HepG2 (cell line): ENCODE results near the gene CDKN2C. TPM values are rescaled to one million over a fixed set of nuclear protein-coding genes. Genes with fewer than 3 reads are reported as not detected.
A peak's percentile ranks its signal among the peaks of the same experiment; 100 is the strongest.

Experiments
- ELF3 ChIP-seq: IDR thresholded peaks from 2 replicates; pipeline ENCODE4 v1.6.1; 2016; ENCODE audit warnings: missing genetic modification reagents, missing compliant biosample characterization
- NR2F1 ChIP-seq, 2 experiments: fragments of 450-650 bp in 1 of 2; formaldehyde crosslinking in 1 of 2; IDR thresholded peaks; 2 replicates each; pipeline versions ENCODE4 v1.5.0 to v1.6.1; 2016 to 2020; ENCODE audit warnings: mild to moderate bottlenecking in 1 of 2, missing compliant biosample characterization in 1 of 2, missing genetic modification reagents in 1 of 2, moderate library complexity in 1 of 2
- RBM22 ChIP-seq: fragments of 200-400 bp; formaldehyde crosslinking; optimal IDR thresholded peaks from 2 replicates; pipeline ENCODE3; 2017; ENCODE audit warnings: mild to moderate bottlenecking, low read length, moderate library complexity
- SALL1 ChIP-seq: sonication (generic); formaldehyde crosslinking; IDR thresholded peaks from 2 replicates; pipeline ENCODE4 v1.8.0; 2022; ENCODE audit warnings: mild to moderate bottlenecking, missing genetic modification reagents
- SKI ChIP-seq: fragments of 450-650 bp; IDR thresholded peaks from one replicate; pipeline ENCODE4 v1.6.1; 2018; ENCODE audit warnings: mild to moderate bottlenecking; ENCODE audit not compliant: partially characterized antibody
- THRA ChIP-seq: sonication (generic); formaldehyde crosslinking; IDR thresholded peaks from 2 replicates; pipeline ENCODE4 v1.4.0; 2020; ENCODE audit warnings: missing genetic modification reagents, borderline replicate concordance
- WIZ ChIP-seq: sonication (generic); formaldehyde crosslinking; IDR thresholded peaks from 2 replicates; pipeline ENCODE4 v1.5.1; 2020; ENCODE audit warnings: mild to moderate bottlenecking, missing genetic modification reagents
- ZBTB34 ChIP-seq: sonication (generic); formaldehyde crosslinking; IDR thresholded peaks from 2 replicates; pipeline ENCODE4 v1.8.0; 2022; ENCODE audit warnings: mild to moderate bottlenecking, missing genetic modification reagents
- ZNF263 ChIP-seq: sonication (generic); formaldehyde crosslinking; IDR thresholded peaks from 2 replicates; pipeline ENCODE4 v1.4.0; 2020; ENCODE audit warnings: missing genetic modification reagents
- ZNF3 ChIP-seq: IDR thresholded peaks from 2 replicates; pipeline ENCODE4 v1.7.0; 2017; ENCODE audit warnings: inconsistent platforms
- ZNF337 ChIP-seq: sonication (generic); formaldehyde crosslinking; IDR thresholded peaks from 2 replicates; pipeline ENCODE4 v1.5.1; 2020; ENCODE audit warnings: missing genetic modification reagents, low read depth, mild to moderate bottlenecking, borderline replicate concordance
- ZNF543 ChIP-seq: sonication (generic); formaldehyde crosslinking; IDR thresholded peaks from 2 replicates; pipeline ENCODE4 v1.4.0; 2020; ENCODE audit warnings: mild to moderate bottlenecking, missing genetic modification reagents
- ZSCAN30 ChIP-seq: sonication (generic); formaldehyde crosslinking; IDR thresholded peaks from 2 replicates; pipeline ENCODE4 v1.5.0; 2020; ENCODE audit warnings: mild to moderate bottlenecking, missing genetic modification reagents
- polyA plus RNA-seq, 8 experiments: library from polyadenylated mRNA; depleted of rRNA in 3 of 8; stranded (reverse) in 7 of 8; unstranded in 1 of 8; fragments of >200 nt; fragmentation: Illumina TruSeq in 4 of 8; extraction: Trizol in 4 of 8; gene quantifications; 2 replicates each; pipeline versions ENCODE4 v1.2.1 to v1.2.3, GENCODE V29; 2011 to 2016; ENCODE audit warnings: low read depth in 4 of 8, missing spikeins in 1 of 8, mixed read lengths in 1 of 8; ENCODE audit not compliant: insufficient read depth in 1 of 8
- total RNA-seq, 5 experiments: library from RNA; depleted of rRNA; stranded (reverse); fragments of >200 nt; fragmentation: Illumina TruSeq; extraction: Trizol; gene quantifications; 2 replicates each; pipeline ENCODE4 v1.2.3, GENCODE V29; 2016; ENCODE audit warnings: low read depth in 1 of 5

Gene CDKN2C
- total and polyA plus RNA-seq, 2 of the 13 experiments (the other 11 are each of a cell fraction or from before 2014, with no cell fraction given): 7.8 to 13.7 TPM

- TF ChIP-seq ZBTB34 (CRISPR knock-in tag): 0 out of 2 replicates have a peak, but pooled peaks have one; percentile 36
- TF ChIP-seq WIZ (CRISPR knock-in tag): no peak
- no peak for TF ChIP-seq ZSCAN30 (CRISPR knock-in tag)
- TF ChIP-seq SKI: peak; percentile 30
- no peak for TF ChIP-seq ZNF337 (CRISPR knock-in tag)
- no peak for TF ChIP-seq RBM22
- peak; percentile 97 for TF ChIP-seq THRA (CRISPR knock-in tag)
- TF ChIP-seq ZNF543 (CRISPR knock-in tag): no peak
- TF ChIP-seq SALL1: peak; percentile 58
- 0 out of 4 replicates have a peak, but pooled peaks of 1 of the 2 experiments have one; percentile 29 for TF ChIP-seq NR2F1 (CRISPR knock-in tag; IDR thresholded peaks at IDR 0.05)
- peak; percentile 47 for TF ChIP-seq ZNF263 (CRISPR knock-in tag)
- no peak for TF ChIP-seq ELF3
- TF ChIP-seq ZNF3 (CRISPR knock-in tag): no peak
Observed at GRCh38 chr1:50977575-50978143, 7.6 kb downstream of the CDKN2C start (continued).
